ENCODE data around the gene CNN2.

CNN2 gene

GRCh38 chr19:995051-995827 is 31.2 kb upstream of the CNN2 start:
- no peak for DNase-seq (ENCODE audit: low read depth in 2 of 2)

- DNase-seq (ENCODE audit: low read depth in 2 of 2) = peak; percentile 47 to 56
These were observed 30.2 kb upstream of the CNN2 start for GRCh38 chr19:996051-996838.

GRCh38 chr19:998064-998463 is 28.3 kb upstream of the CNN2 start:
- no peak for DNase-seq (ENCODE audit: low read depth in 2 of 2)

GRCh38 chr19:999379-999719 is 27.1 kb upstream of the CNN2 start:
- DNase-seq (ENCODE audit: low read depth in 2 of 2) = no peak

GRCh38 chr19:1000095-1000494 is 26.3 kb upstream of the CNN2 start, which contains the start of gene GRIN3B:
Gene GRIN3B (plus strand): TSS chr19:1000419. CDS start chr19:1000438, 19 bp downstream.
- DNase-seq (ENCODE audit: low read depth in 2 of 2) = peak; percentile 66 to 70

- no peak for DNase-seq (ENCODE audit: low read depth in 2 of 2)
These were observed 25.5 kb upstream of the CNN2 start for GRCh38 chr19:1000591-1001537.

GRCh38 chr19:1001538-1002166 is 24.8 kb upstream of the CNN2 start:
- peak; percentile 49 to 68 for DNase-seq (ENCODE audit: low read depth in 2 of 2)

GRCh38 chr19:1002600-1002999 is 23.8 kb upstream of the CNN2 start:
- no peak for DNase-seq (ENCODE audit: low read depth in 2 of 2)

GRCh38 chr19:1003283-1003682 is 23.1 kb upstream of the CNN2 start:
- no peak for DNase-seq (ENCODE audit: low read depth in 2 of 2)

- DNase-seq (ENCODE audit: low read depth in 2 of 2) = no peak
These were observed 22.1 kb upstream of the CNN2 start for GRCh38 chr19:1004204-1004802.

- DNase-seq (ENCODE audit: low read depth in 2 of 2) = no peak
These were observed 21.4 kb upstream of the CNN2 start for GRCh38 chr19:1004803-1005664.

GRCh38 chr19:1006711-1007398 is 19.6 kb upstream of the CNN2 start:
- DNase-seq (ENCODE audit: low read depth in 2 of 2) = no peak

GRCh38 chr19:1007399-1008251 is 18.8 kb upstream of the CNN2 start:
- DNase-seq (ENCODE audit: low read depth in 2 of 2) = no peak

GRCh38 chr19:1008268-1009040 is 18.0 kb upstream of the CNN2 start:
- DNase-seq (ENCODE audit: low read depth in 2 of 2) = no peak

- no peak for DNase-seq (ENCODE audit: low read depth in 2 of 2)
These were observed 17.1 kb upstream of the CNN2 start for GRCh38 chr19:1009041-1009980.

GRCh38 chr19:1009981-1010538 is 16.3 kb upstream of the CNN2 start:
- no peak for DNase-seq (ENCODE audit: low read depth in 2 of 2)
